Measurements from ENCODE around the gene LRBA. TPM values are rescaled to one million over a fixed set of nuclear protein-coding genes. Genes with fewer than 3 reads are reported as not detected.

The LRBA gene
- total RNA-seq, 4 donors from 2014 or later, result 28.3 to 38.2 (median 32.1) TPM

DNA sequence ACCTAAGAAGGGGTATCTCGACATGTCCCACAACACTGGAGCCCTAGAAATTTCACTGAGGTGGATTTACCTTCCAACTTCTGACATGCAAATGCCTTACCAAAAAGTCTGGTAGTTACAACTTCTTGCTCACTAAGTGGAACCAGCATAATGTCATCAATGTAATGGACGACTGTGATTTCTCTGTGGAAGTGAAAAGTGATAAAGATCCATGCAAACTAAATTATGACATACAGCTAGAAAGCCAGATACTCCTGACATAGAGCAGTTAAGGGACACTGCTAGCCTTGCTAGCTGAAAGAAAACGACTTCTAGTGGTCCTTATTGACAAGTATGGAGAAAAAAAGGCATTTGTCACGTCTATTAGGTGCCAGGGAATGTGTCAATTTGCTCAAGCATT, 242.1 kb downstream of the LRBA start:
- TF ChIP-seq, protein P1, sequence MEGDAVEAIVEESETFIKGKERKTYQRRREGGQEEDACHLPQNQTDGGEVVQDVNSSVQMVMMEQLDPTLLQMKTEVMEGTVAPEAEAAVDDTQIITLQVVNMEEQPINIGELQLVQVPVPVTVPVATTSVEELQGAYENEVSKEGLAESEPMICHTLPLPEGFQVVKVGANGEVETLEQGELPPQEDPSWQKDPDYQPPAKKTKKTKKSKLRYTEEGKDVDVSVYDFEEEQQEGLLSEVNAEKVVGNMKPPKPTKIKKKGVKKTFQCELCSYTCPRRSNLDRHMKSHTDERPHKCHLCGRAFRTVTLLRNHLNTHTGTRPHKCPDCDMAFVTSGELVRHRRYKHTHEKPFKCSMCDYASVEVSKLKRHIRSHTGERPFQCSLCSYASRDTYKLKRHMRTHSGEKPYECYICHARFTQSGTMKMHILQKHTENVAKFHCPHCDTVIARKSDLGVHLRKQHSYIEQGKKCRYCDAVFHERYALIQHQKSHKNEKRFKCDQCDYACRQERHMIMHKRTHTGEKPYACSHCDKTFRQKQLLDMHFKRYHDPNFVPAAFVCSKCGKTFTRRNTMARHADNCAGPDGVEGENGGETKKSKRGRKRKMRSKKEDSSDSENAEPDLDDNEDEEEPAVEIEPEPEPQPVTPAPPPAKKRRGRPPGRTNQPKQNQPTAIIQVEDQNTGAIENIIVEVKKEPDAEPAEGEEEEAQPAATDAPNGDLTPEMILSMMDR (IDR thresholded peaks at IDR 0.05; ENCODE audit: low read depth), result no peak

DNA sequence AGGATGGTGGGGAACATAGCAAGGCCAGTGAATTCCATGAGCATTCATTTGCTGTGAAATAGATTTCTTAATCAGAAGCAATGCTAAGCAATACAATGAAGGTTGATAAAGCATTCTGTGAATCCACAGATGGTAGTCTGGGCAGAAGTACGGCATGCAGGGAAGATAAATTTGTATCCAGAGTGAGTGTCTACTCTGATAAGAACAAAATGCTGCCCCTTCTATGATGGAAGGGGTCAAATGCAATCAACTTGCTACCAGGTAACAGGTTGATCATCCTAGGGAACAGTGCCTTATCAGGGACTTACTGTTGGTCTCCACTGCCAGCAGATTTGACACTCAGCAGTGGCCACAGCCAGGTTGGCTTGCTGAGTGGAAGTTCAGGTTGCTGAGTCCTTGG, 243.7 kb downstream of the LRBA start:
- TF ChIP-seq, protein P1 (IDR thresholded peaks at IDR 0.05; ENCODE audit: low read depth), result no peak

DNA sequence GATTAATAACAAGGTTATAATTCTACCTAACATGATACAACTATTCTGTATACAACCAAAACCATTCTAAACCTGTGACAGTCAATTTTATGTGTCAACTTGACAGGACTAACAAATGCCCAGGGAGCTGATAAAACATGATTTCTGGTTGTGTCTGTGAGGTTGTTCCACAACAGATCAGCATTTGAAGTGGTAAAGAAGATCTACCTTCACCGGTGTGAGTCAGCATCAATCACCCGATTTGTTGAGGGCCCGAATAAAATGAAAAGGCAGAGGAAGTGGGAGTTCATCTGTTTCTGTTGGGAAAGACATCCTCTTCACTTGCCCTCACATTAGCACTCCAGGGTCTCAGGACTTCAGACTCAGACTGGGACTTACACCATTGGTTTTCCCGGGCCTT, 245.2 kb downstream of the LRBA start:
- TF ChIP-seq, protein P1 (IDR thresholded peaks at IDR 0.05; ENCODE audit: low read depth), result no peak

DNA sequence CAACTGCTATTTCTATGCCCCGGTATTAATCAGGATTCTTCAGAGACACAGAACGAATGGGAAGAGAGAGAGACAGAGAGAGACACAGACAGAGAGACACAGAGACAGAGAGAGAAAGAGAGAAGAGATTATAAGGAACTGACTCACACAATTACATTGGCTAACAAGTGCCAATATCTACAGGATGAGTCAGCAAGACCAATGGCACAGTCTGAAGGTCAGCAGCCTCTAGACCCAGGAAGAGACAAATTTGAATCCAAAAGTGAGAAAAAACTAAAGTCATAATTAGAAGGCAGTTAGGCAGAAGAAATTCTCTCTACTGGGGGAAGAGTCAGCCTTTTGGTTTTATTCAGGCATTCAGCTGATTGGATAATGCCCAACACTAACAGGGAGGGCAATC, 245.8 kb downstream of the LRBA start:
- TF ChIP-seq, protein P1 (IDR thresholded peaks at IDR 0.05; ENCODE audit: low read depth), result no peak

DNA sequence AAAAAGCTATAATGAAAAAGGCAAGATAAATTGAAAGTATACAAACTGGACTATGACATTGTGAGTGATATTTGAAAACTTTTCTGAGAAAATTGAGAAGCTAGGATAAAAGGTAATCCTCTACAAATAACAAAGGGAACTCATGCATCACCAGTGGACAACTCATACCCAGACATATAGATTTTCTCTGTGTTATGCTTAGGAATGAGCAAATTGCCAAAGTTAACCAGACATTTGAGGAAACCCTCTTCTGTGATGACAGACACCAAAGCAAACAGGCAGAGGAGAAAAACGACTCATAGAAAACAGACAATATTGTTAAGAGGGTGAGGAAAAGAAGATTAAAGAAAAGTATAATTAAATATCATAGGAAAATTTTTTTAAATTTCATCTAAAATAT, 246.6 kb downstream of the LRBA start:
- TF ChIP-seq, protein P1 (IDR thresholded peaks at IDR 0.05; ENCODE audit: low read depth), result no peak

DNA sequence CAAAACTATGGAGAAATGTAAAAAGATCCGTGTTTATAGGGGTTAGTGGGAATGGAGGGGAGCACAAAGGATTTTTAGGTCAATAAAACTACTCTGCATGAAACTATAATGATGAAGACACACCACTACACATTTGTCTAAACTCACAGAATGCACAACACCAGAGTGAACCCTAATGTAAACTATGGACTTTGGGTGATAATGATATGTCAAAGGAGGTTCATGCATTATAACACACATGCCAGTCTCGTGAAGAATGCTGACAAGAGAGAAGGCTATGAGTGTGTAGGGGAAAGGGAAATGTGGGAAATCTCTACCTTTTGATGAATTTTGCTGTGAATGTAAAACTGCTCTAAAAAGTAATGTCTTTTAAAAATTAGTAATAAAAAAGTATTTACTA, 249.9 kb downstream of the LRBA start:
- TF ChIP-seq, protein P1 (IDR thresholded peaks at IDR 0.05; ENCODE audit: low read depth), result no peak

DNA sequence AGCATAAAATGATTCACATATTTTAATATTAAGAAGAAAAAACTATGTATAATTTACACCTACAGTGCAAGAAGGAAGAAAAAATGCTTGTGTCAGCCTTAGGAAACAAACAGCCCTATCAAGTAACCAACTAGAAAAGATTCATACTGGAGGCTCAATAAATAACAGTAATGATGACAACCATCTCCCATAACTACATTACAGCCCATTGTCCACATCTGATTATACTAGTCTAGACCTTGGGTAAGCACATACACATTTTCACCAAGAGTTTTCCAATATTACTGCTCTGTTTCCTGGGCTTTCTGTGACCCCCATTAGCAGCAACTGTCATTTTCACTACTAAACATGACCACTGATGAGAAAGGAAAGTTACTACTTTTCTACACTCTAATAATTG, 263.4 kb downstream of the LRBA start:
- TF ChIP-seq, protein P1 (IDR thresholded peaks at IDR 0.05; ENCODE audit: low read depth), result no peak
